ENCODE measurements around the gene GJB3. TPM values are rescaled to one million over a fixed set of nuclear protein-coding genes. Genes with fewer than 3 reads are reported as not detected.
A peak's percentile ranks its signal among the peaks of the same experiment; 100 is the strongest.

The GJB3 gene
- total RNA-seq, 1 experiment from 2014 or later, result 63.0 TPM

- peaks cover 13% of the 10 kb centered on the region; the same call in 1 of the 2 replicates for H3K79me2 ChIP-seq (ENCODE audit: low read depth)
- CTCF ChIA-PET, result no interaction called here
- no peak for DNase-seq
Observed at GRCh38 chr1:34758751-34759150, 22.3 kb upstream of the GJB3 start.

GRCh38 chr1:34759503-34760357 lies 21.3 kb upstream of the GJB3 start, which contains the start of gene GJB4:
Gene GJB4, plus strand, starts transcription at chr1:34759740. Its CDS starts 1,515 bp downstream, at chr1:34761255.
- BruUV-seq (replicated peaks), result no TSS peak
- TF ChIP-seq EZH2 (IDR thresholded peaks at IDR 0.05; ENCODE audit: low read depth) (no peak), CTCF (conservative IDR thresholded peaks at IDR 0.05) (no peak)
- no peak within 1 kb of the TSS for H3K4me2 ChIP-seq
- H2AFZ ChIP-seq, result no peak within 1 kb of the TSS
- peak in 1 of 2 experiments; percentile 85 for DNase-seq
- H3K27me3 ChIP-seq (ENCODE audit: insufficient read depth, low read depth), result no peaks in the 10 kb centered on the region
- CTCF ChIA-PET, result interaction anchor here (0.9 kb wide), 1 partner anchor 22 kb away, joined by 4 read pairs; no protein-coding TSS in a partner anchor
- intact Hi-C loops (cut with micrococcal nuclease; ENCODE audit: unreplicated experiment), result loop anchor here (1.0 kb wide), 1 partner anchor 23 kb away; no protein-coding TSS in a partner anchor
- no peaks in the 10 kb centered on the region for H3K9me2 ChIP-seq (ENCODE audit: insufficient read depth)
- peaks cover 13% of the 10 kb centered on the region; the same call in 1 of the 2 replicates for H3K79me2 ChIP-seq (ENCODE audit: low read depth)
- peaks cover 62% of the 10 kb centered on the region for H3K4me1 ChIP-seq (replicated peaks; ENCODE audit: insufficient read depth)
- H4K20me1 ChIP-seq (ENCODE audit: insufficient read depth), result no peaks in the 10 kb centered on the region
- peaks cover 36% of the 10 kb centered on the region for H3F3A ChIP-seq (ENCODE audit: insufficient read depth, low read depth)
- H3K4me3 ChIP-seq, result no peak within 1 kb of the TSS
- no peaks in the 10 kb centered on the region for H3K36me3 ChIP-seq (ENCODE audit: low read depth)
- POLR2A ChIA-PET (ENCODE audit: unreplicated experiment), result interaction anchor here (0.5 to 0.7 kb wide), 3 partner anchors 19 to 85 kb away, joined by 3 to 6 read pairs (median 5); no protein-coding TSS in a partner anchor
- H3K9me3 ChIP-seq (ENCODE audit: insufficient read depth, low read depth), result no peaks in the 10 kb centered on the region
- no peak within 1 kb of the TSS for H3K27ac ChIP-seq

More at GRCh38 chr1:34758751-34759150, 22.3 kb upstream of the GJB3 start:
- Histone ChIP-seq H2AFZ (no peak overlapping the region), H3K4me1 (replicated peaks; ENCODE audit: insufficient read depth) (peaks cover 62% of the 10 kb centered on the region), H4K20me1 (ENCODE audit: insufficient read depth) (no peaks in the 10 kb centered on the region), H3F3A (ENCODE audit: insufficient read depth, low read depth) (peaks cover 34% of the 10 kb centered on the region), H3K9me3 (ENCODE audit: insufficient read depth, low read depth) (no peaks in the 10 kb centered on the region), H3K4me3 (no peak overlapping the region), H3K36me3 (ENCODE audit: low read depth) (no peaks in the 10 kb centered on the region), H3K27ac (no peak overlapping the region), H3K9me2 (ENCODE audit: insufficient read depth) (no peaks in the 10 kb centered on the region), H3K4me2 (no peak overlapping the region), H3K27me3 (ENCODE audit: insufficient read depth, low read depth) (no peaks in the 10 kb centered on the region)
- TF ChIP-seq CTCF (conservative IDR thresholded peaks at IDR 0.05) (no peak), EZH2 (IDR thresholded peaks at IDR 0.05; ENCODE audit: low read depth) (no peak)
- POLR2A ChIA-PET (ENCODE audit: unreplicated experiment), result no interaction called here
- BruUV-seq (replicated peaks), result no TSS peak
- intact Hi-C loops (cut with micrococcal nuclease; ENCODE audit: unreplicated experiment), result loop anchor here (1.0 kb wide), 1 partner anchor 24 kb away; no protein-coding TSS in a partner anchor

GRCh38 chr1:34761176-34761761 lies 19.7 kb upstream of the GJB3 start:
- no TSS peak for BruUV-seq (replicated peaks)
- Histone ChIP-seq H2AFZ (no peak overlapping the region), H3K9me2 (ENCODE audit: insufficient read depth) (no peaks in the 10 kb centered on the region), H3K36me3 (ENCODE audit: low read depth) (no peaks in the 10 kb centered on the region), H3F3A (ENCODE audit: insufficient read depth, low read depth) (peaks cover 35% of the 10 kb centered on the region), H3K9me3 (ENCODE audit: insufficient read depth, low read depth) (no peaks in the 10 kb centered on the region), H3K4me3 (no peak overlapping the region), H3K27ac (peak overlapping the region; percentile 89), H3K4me2 (peak overlapping the region; percentile 72; the same call in 1 of the 2 replicates), H3K79me2 (ENCODE audit: low read depth) (peaks cover 8% of the 10 kb centered on the region; the same call in 1 of the 2 replicates), H3K27me3 (ENCODE audit: insufficient read depth, low read depth) (no peaks in the 10 kb centered on the region), H3K4me1 (replicated peaks; ENCODE audit: insufficient read depth) (peaks cover 51% of the 10 kb centered on the region), H4K20me1 (ENCODE audit: insufficient read depth) (no peaks in the 10 kb centered on the region)
- no peak for DNase-seq
- ChIA-PET POLR2A (ENCODE audit: unreplicated experiment) (no interaction called here), CTCF (no interaction called here)
- TF ChIP-seq EZH2 (IDR thresholded peaks at IDR 0.05; ENCODE audit: low read depth), result no peak
- TF ChIP-seq CTCF (conservative IDR thresholded peaks at IDR 0.05), result no peak
- intact Hi-C loops (cut with micrococcal nuclease; ENCODE audit: unreplicated experiment), result no loop called here
